ENCODE measurements around the gene PFDN1. TPM values are rescaled to one million over a fixed set of nuclear protein-coding genes. Genes with fewer than 3 reads are reported as not detected.

The PFDN1 gene
- total RNA-seq, 3 donors from 2014 or later (not counting 1 experiment from before 2014, with no cell fraction given) = 28.0 to 39.1 (median 37.6) TPM

GRCh38 chr5:140331638-140332037 lies 28.7 kb upstream of the PFDN1 start:
- no peak overlapping the region for H3K27ac Mint-ChIP-seq

GRCh38 chr5:140329739-140330481 lies 27.0 kb upstream of the PFDN1 start:
- Histone ChIP-seq H3K27ac (ENCODE audit: low read length) (no peak overlapping the region), H3K4me3 (ENCODE audit: low read length) (no peak overlapping the region), H3K9me3 (ENCODE audit: control insufficient read depth, insufficient read depth, low read length) (no peaks in the 10 kb centered on the region), H3K4me1 (ENCODE audit: control insufficient read depth, insufficient read depth, low read length) (no peaks in the 10 kb centered on the region), H3K27me3 (ENCODE audit: control insufficient read depth, insufficient read depth, low read length) (no peaks in the 10 kb centered on the region), H3K36me3 (ENCODE audit: control insufficient read depth, insufficient read depth, low read length) (no peaks in the 10 kb centered on the region)
- Mint-ChIP-seq H3K4me1 (no peaks in the 10 kb centered on the region), H3K27ac (no peak overlapping the region), H3K4me3 (no peak overlapping the region), H3K36me3 (no peaks in the 10 kb centered on the region), H3K9me3 (no peaks in the 10 kb centered on the region), H3K27me3 (ENCODE audit: low read depth in 2 of 2) (peaks cover 0 to 11% of the 10 kb centered on the region in 2 donors)
- 79% methylated on average over 5 of the region's 5 CpGs for WGBS (ENCODE audit: insufficient coverage)
- TF ChIP-seq CTCF (IDR thresholded peaks at IDR 0.05) = no peak
- DNase-seq = no peak
- intact Hi-C loops (cut with micrococcal nuclease) = no loop called here
- no peak for ATAC-seq

More at GRCh38 chr5:140331638-140332037, 28.7 kb upstream of the PFDN1 start:
- Histone ChIP-seq H3K36me3 (ENCODE audit: control insufficient read depth, insufficient read depth, low read length) (no peaks in the 10 kb centered on the region), H3K27me3 (ENCODE audit: control insufficient read depth, insufficient read depth, low read length) (no peaks in the 10 kb centered on the region), H3K4me1 (ENCODE audit: control insufficient read depth, insufficient read depth, low read length) (no peaks in the 10 kb centered on the region), H3K27ac (ENCODE audit: low read length) (no peak overlapping the region), H3K9me3 (ENCODE audit: control insufficient read depth, insufficient read depth, low read length) (no peaks in the 10 kb centered on the region), H3K4me3 (ENCODE audit: low read length) (no peak overlapping the region)
- no peaks in the 10 kb centered on the region for H3K4me1 Mint-ChIP-seq
- 100% methylated on average over 1 of the region's 1 CpG for WGBS (ENCODE audit: insufficient coverage)
- intact Hi-C loops (cut with micrococcal nuclease) = no loop called here
- no peaks in the 10 kb centered on the region for H3K9me3 Mint-ChIP-seq
- peaks cover 0 to 4% of the 10 kb centered on the region in 2 donors for H3K27me3 Mint-ChIP-seq (ENCODE audit: low read depth in 2 of 2)
- TF ChIP-seq CTCF (IDR thresholded peaks at IDR 0.05) = no peak
- DNase-seq = no peak
- no peak for ATAC-seq
- no peaks in the 10 kb centered on the region for H3K36me3 Mint-ChIP-seq
- H3K4me3 Mint-ChIP-seq = no peak overlapping the region

DNA sequence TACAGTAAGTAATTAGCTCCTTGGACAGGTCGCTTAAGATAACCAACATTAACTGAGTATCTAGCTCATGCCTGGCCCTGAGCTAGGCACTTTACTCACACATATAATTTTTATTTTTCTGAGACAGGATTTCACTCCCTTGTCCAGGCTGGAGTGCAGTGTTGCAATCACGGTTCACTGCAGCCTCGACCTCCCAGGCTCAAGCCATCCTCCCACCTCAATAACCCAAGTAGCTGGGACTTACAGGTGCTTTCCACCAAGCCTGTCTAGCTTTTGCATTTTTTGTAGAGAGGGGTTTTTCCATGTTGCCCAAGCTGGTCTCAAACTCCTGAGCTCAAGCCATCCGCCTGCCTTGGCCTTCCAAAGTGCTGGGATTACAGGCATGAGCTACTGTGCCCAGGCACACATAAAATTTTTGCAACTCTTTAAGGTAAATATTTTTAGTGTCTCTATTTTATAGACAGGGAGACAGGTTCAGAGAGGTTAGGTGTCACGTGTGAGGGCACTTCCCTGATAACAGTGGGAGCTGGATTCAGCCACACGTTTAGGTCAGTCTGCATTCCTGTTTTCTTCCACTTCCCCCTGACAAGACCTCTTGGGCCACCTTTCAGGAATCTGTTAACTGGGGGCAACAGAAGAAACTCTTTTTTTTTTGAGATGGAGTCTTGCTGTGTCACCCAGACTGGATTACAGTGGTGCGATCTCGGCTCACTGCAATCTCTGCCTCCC lies 25.3 kb upstream of the PFDN1 start:
- Histone ChIP-seq H3K27ac (ENCODE audit: low read length) (no peak overlapping the region), H3K36me3 (ENCODE audit: control insufficient read depth, insufficient read depth, low read length) (no peaks in the 10 kb centered on the region), H3K4me1 (ENCODE audit: control insufficient read depth, insufficient read depth, low read length) (no peaks in the 10 kb centered on the region), H3K4me3 (ENCODE audit: low read length) (no peak overlapping the region), H3K27me3 (ENCODE audit: control insufficient read depth, insufficient read depth, low read length) (no peaks in the 10 kb centered on the region), H3K9me3 (ENCODE audit: control insufficient read depth, insufficient read depth, low read length) (no peaks in the 10 kb centered on the region)
- Mint-ChIP-seq H3K27ac (no peak overlapping the region), H3K9me3 (no peaks in the 10 kb centered on the region), H3K4me3 (no peak overlapping the region), H3K4me1 (no peaks in the 10 kb centered on the region), H3K36me3 (no peaks in the 10 kb centered on the region), H3K27me3 (ENCODE audit: low read depth in 2 of 2) (peaks cover 0 to 14% of the 10 kb centered on the region in 2 donors)
- DNase-seq (no peak), ATAC-seq (no peak)
- intact Hi-C loops (cut with micrococcal nuclease) = no loop called here
- TF ChIP-seq CTCF (IDR thresholded peaks at IDR 0.05) = no peak
- 83% methylated on average over 8 of the region's 8 CpGs for WGBS (ENCODE audit: insufficient coverage)
